ENCODE measurements around the gene CFAP69. TPM values are rescaled to one million over a fixed set of nuclear protein-coding genes. Genes with fewer than 3 reads are reported as not detected.

Gene CFAP69, protein sequence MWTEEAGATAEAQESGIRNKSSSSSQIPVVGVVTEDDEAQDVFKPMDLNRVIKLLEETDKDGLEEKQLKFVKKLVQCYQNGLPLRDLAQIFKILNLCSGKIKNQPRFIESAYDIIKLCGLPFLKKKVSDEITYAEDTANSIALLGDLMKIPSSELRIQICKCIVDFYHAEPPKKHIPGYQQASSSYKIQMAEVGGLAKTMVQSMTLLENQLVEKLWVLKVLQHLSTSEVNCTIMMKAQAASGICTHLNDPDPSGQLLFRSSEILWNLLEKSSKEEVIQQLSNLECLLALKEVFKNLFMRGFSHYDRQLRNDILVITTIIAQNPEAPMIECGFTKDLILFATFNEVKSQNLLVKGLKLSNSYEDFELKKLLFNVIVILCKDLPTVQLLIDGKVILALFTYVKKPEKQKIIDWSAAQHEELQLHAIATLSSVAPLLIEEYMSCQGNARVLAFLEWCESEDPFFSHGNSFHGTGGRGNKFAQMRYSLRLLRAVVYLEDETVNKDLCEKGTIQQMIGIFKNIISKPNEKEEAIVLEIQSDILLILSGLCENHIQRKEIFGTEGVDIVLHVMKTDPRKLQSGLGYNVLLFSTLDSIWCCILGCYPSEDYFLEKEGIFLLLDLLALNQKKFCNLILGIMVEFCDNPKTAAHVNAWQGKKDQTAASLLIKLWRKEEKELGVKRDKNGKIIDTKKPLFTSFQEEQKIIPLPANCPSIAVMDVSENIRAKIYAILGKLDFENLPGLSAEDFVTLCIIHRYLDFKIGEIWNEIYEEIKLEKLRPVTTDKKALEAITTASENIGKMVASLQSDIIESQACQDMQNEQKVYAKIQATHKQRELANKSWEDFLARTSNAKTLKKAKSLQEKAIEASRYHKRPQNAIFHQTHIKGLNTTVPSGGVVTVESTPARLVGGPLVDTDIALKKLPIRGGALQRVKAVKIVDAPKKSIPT
- total RNA-seq (2022; extraction: Qiagen RNA extraction; ENCODE audit: low read depth) = 1.3 to 2.0 TPM (median 1.6 TPM) in 5 replicates

DNA sequence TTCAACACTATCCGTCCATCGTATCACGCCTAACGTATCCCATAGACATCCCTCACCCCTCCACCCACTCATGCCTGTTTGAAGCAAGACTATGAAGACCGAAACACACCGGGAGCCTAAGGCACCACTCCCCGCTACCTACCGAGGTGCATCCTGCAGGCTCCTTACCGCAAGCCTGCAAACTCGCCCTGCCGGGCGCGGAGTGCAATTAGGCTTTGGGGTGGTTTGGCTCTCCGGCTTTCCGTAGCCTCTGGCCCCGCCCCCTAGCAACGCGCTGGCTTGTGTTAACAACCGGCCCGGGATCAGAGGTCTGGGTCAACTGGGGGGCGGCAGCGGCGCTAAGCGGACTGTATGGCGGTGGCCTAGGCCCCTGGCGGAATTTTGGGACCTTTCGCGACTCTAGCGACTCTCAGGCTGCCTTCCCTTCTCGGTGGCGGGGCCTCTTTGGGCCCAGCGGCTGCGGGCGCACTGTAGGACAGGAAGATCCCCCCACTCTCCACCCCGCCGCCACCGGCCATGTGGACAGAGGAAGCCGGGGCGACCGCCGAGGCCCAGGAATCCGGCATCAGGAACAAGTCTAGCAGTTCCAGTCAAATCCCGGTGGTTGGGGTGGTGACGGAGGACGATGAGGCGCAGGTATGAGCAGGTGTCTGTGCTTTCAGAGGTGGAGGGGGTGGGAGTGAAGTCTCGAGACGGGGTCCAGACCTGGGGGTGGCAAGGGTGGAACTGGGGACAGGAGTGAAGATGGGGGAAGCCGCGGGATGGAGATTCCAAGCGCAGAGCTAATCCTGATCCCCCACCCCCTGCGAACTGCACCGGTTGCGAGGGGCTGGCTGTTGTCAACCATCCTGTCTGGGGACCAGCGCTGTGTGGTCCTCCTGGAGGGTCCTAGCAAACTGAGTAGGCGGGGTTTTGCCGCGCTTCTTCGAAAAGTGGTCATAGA is at the start of gene CFAP69:
TSS of gene CFAP69 (plus strand) at position 266 of the 943 bp plus-strand sequence. CDS start at position 517, 251 bp downstream.

DNA sequence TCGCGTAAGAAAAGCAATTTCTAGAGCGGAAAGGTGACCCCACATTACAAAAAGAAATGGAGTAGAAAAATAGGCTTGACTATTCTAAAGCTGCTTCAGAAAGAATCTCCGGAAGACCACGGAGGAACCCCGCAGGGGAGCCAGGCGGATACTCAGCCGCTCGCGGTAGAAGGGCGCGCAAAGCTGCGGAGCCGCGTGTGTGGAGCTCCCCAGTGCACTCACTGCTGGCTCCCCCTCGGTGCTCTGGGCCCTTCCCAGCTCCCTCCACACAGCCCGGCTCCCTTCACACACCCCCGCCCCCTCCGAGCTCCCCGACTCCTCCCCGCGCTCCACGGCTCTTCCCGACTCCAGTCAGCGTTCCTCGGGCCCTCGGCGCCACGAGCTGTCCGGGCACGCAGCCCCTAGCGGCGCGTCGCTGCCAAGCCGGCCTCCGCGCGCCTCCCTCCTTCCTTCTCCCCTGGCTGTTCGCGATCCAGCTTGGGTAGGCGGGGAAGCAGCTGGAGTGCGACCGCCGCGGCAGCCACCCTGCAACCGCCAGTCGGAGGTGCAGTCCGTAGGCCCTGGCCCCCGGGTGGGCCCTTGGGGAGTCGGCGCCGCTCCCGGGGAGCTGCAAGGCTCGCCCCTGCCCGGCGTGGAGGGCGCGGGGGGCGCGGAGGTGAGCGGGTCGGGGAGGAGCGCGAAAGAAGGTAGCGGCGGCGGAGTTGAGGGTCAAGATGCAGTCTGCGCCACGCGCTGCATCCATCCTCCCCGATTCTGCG is 33.4 kb upstream of the CFAP69 start, which contains the start of gene STEAP2:
TSS of gene STEAP2 (plus strand) at position 350 of the 758 bp plus-strand sequence. CDS start 13,343 bp downstream, outside the sequence.

DNA sequence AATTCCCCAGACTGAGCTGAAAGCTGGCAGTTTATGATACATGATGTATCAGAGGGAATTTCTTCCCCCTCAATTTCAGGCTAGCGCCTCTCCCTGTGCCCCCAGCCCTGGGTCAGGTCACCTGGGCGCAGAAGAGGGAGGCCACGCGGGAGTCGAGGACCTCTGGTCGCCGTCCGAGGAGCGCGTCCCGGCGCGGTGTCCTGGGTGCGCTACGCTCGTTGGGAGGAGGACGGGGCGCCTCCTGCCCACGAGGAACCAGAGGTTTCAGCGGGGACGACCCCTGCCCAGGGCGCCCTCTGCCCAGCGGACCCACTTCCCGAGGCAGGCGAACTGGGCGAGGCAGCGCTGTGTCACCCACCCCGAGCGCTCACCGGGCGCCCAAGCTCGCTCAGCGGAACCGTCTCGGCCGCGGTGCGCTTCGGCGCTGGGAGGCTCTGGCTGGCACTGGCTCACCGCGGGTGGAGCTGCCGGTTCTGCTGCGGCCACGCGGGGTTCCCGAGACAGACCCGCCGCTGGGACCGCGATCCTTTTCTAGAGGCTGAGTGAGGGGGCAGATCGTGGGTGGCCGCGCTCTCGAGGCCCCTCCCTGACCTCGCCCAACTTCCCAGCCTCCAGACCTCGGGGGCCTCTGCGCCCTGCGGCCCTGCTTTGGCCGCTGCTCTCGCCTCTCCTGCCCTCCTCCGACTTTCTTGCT is 76.0 kb downstream of the CFAP69 start, which contains the start of gene FAM237B:
TSS of gene FAM237B (minus strand) at position 504 of the 694 bp plus-strand sequence. CDS start 1,556 bp downstream, outside the sequence.

DNA sequence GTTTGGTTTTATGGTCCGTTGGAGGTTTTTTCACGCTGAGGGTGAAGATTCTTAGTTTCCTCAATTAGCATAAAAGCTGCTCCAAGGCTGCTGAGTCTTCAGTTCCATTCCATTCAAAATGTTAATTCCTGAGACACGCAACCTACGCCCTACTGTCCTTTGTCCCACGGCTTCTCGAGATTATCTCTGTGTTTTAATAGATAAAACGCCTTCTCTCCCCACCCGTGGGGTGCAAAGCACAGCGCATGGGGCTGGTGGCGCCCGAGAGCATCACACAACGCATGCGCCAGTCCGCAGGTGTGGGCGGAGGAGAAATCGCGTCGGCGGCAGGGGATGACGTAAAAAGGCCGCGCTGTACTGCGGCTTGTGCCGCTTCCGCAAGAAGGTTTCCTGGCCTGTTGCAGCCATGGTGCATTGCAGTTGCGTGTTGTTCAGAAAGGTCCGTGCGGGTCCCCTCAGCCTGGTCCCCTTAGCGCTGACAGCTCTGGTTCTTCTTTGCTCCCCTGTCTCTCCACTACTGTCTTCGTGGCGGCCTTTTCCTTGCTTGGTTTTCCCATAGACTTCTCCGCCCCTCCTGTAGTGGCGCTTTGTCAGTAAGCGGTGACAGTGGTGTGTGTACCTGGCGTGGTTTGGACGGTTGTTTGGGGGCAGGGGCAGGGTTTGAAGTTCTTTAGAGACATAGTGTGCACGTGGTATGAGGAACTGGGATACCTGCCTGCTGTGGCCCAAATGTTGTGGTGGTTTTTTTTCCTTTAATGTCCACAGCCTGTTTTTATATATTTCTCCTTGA is 101.6 kb downstream of the CFAP69 start, which contains the start of gene GTPBP10:
TSS of gene GTPBP10 (plus strand) at position 381 of the 790 bp plus-strand sequence. CDS start at position 407, 26 bp downstream.

Other genes starting within 250 kb of the CFAP69 start
- 13.4 to 15.6 TPM (median 14.5 TPM) in 5 replicates for gene STEAP1, start 90.7 kb upstream of the CFAP69 start, total RNA-seq (2022; extraction: Qiagen RNA extraction; ENCODE audit: low read depth)
- 3.8 to 4.9 TPM (median 4.5 TPM) in 5 replicates for gene STEAP2, start 33.4 kb upstream of the CFAP69 start, total RNA-seq (2022; extraction: Qiagen RNA extraction; ENCODE audit: low read depth)
- gene FAM237B, start 76.1 kb downstream of the CFAP69 start, total RNA-seq (2022; extraction: Qiagen RNA extraction; ENCODE audit: low read depth) = not detected in 5 replicates
- gene GTPBP10, start 101.5 kb downstream of the CFAP69 start, total RNA-seq (2022; extraction: Qiagen RNA extraction; ENCODE audit: low read depth) = 19.2 to 24.3 TPM (median 23.1 TPM) in 5 replicates
- gene CLDN12, start 158.3 kb downstream of the CFAP69 start, total RNA-seq (2022; extraction: Qiagen RNA extraction; ENCODE audit: low read depth) = 21.5 to 27.8 TPM (median 26.0 TPM) in 5 replicates
- not detected in 5 replicates for gene PTTG1IP2, start 224.5 kb downstream of the CFAP69 start, total RNA-seq (2022; extraction: Qiagen RNA extraction; ENCODE audit: low read depth)

All from A549 treated with CpdA at 1 μM for 4 hours (cell line).